ENCODE results near the gene EEIG2.

EEIG2 gene

DNA sequence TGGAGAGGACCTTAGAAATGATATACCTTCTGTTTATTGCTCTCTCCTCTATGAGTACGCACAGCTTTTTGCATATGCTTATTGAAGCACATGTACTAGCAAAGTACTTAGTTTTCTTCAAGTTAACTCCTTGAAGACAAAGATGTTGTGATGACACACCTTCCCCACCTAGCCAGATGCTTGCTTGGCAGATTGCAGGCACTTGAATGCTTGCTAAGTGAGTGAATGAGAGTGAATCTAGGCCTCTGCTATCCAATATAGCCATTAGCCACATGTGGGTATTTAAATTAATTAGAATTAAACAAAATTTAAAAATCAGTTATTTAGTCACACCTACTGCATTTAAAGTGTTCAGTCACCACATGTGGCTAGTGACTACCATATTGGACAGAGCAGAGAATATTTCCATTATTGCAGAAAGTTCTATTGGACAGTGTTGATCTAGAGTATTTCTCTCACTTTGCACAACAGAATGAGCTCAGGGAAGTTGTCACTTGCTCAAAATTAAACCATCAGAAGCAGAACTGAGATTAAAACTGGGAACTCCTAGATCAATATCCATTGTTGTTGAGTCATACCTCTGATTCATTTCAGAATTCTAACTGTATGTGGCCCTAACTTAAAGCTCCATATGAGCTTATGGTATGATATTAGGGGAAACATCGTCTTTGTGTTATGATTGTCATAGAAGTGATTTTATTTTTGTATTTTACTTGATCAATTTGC is 8.6 kb upstream of the EEIG2 start:
- DNase-seq, result no peak

DNA sequence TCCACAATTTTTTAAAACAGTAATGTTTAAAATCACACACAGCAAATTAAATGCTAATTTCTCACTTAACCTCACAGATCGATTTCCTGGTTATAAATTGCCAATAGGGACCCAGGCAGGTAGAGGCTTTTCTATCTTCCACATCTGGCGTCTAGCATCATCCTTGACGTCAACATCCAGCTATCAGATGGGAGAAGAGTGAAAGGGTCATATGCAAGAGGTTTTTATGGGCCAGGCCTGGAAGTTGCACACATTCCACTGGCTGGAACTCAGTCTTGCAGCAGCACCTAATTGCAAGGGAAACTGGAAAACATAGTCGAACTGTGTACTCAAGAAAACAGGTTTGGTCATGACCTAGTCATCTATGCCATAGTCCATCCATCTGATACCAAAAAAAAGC is 6.0 kb upstream of the EEIG2 start:
- peak; percentile 5 for DNase-seq

GRCh38 chr1:108554682-108555427 is 5.0 kb upstream of the EEIG2 start:
- no peak for DNase-seq

DNA sequence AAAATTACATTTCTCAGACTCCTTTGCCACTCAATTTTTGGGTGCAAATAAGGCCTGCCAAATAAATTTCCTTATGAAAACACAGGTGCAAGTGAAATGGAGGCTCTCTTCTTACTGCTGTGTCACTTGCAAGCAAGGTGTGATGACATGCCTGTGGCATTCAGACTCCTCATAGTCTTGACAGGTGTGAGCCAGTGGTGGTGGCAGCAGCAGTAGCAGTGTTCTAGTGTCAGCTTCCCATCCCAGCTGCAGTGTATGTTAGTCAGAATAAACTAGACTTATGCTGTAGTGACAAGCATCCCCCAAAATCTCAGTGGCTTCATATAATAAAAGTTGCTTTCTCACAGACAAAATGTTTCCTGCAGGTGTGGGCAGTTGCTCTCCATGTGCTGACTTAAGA is 3.8 kb upstream of the EEIG2 start:
- no peak for DNase-seq

DNA sequence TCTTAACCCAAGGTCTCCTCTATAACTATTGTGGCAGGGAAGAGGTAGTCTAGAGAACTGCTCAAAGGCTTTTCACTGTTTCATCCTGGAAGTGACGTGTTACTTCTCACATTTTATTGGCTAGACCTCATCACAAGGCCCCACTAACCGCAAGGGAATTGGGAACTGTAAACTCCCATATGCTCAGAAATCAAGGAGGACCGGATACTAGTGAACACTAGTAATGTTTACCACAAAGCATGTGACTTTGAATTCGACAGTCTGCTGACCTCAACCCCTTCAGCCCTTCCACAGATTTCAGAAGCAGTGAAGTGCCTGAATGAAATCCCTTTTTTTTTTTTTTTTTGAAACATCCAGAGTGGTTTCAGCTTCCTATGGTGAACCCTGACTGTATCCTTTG is 3.4 kb upstream of the EEIG2 start:
- DNase-seq, result no peak

- DNase-seq, result no peak
These were observed 2.6 kb upstream of the EEIG2 start for GRCh38 chr1:108557296-108557695.

DNA sequence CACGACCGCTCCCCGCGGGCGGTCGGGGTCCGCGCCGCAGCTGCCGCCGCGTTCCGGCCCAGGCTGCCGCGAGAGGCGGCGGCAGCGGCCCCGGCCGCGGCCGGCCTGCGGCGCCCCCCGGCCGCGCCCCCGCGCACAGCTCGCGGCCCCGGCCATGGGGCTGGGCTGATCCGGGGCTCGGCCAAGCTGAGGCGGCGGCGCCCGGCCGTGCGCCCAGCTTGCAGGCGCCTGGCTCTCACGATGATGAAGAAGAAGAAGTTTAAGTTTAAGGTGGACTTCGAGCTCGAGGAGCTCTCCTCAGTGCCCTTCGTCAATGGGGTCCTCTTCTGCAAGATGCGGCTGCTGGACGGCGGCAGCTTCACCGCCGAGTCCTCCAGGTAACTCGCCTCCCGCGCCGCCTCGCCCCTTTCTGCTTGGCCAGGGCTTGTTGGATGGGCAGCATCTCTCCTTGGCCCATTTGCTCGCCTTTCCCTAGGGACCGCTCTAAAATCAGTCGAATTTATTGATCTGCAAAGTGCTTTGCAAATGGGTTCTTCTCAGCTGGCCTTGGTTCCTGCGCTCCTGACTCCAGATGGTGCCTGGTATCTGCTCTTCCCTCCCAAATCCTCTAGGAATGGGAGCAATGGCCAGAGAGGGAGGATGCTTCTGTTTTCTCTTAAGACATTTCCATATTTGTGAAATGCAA is 431 bp downstream of the EEIG2 start:
- peak; percentile 31 for DNase-seq

DNA sequence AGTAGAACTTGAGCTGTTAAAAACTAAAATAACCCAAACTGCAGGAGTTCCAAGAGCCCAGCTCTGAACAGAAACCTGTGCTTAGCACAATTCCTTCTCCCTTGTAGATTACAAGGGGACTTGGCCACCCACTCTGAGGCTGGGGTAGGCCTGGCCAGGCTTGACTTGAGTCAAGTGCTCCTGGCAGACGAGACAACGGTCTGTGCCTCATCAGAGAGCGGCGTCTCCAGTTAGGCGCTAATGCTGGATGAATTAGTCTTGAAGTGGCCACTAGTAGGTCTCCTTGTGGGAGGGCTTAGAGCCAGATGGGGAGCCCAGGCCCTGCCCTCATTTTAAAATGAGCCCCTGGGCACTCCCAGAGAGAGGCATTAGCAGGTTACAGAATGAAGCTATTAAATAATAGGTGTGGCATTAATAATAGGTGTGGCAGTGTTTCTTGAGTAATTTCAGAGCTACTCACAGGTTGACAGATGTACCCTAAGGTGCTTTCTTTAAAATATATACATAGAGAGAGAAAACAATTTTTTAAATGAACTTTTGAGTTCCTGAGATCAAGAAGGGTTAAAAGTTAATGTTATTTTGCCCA is 1.1 kb downstream of the EEIG2 start:
- DNase-seq, result peak; percentile 76

GRCh38 chr1:108561689-108562326 is 1.9 kb downstream of the EEIG2 start:
- peak; percentile 33 for DNase-seq

- DNase-seq, result no peak
These were observed 3.9 kb downstream of the EEIG2 start for GRCh38 chr1:108563808-108564207.

DNA sequence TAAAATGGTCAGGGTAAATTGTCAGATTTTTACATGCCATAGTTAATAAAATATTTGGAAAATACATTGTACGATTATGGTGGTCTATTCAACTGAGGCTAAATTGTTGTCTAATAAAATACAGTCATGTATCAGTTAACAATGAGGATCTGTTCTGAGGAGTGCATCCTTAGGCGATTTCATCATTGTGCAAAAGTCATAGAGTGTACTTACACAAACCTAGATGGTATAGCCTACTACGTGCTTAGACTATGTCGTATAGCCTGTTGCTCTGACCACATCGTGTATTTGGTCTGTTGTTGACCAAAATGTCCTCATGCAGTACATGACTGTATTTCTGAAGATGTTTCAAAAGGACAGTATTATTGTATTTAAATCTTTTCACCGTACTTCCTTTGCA is 5.2 kb downstream of the EEIG2 start:
- no peak for DNase-seq

- no peak for DNase-seq
These were observed 5.6 kb downstream of the EEIG2 start for GRCh38 chr1:108565512-108565911.

DNA sequence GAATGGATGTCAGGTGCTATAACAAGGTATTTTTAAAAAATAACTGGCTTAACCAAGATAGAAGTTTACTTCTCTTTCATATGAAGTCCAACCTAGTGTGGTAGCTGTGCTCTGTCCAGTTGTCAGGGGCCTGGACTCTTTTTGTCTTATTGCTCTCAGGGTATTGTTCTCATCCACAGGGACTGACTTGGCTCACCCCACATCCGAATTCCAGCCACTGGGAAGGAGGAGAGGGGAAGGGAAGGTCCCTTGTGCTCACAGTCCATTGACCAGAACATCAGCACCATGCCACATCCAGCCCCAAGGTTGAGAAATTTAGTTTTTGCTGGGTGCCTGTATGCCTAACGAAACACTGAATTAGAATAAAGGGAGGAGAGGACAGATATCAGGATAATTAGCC is 8.7 kb downstream of the EEIG2 start:
- no peak for DNase-seq

DNA sequence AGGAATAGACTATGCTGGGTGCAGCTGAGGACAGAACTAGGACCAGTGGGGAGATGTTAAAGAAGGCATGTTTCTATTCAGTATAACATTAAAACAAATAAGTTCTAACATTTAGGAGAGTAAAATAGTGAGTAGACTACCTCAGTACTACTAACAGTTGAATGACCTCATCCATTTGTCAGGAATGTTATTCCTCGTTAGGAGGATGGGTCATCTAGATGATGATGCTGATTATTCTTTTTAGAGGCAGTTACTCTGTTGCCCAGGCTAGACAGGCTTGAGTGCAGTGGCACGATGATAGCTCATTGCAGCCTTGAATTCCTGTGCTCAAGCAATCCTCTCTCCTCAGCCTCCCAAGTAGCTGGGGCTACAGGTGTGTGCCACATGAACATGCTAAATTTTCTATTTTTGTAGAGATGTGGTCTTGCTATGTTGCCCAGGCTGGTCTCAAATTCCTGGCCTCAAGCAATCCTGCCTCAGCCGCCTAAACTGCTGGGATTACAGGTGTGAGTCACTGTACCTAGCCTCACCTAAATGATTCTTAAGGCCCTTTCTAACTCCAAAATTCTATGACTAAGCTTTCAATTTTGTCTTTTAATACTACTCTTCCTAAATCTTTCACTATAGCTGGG is 9.3 kb downstream of the EEIG2 start:
- DNase-seq, result peak; percentile 47

DNA sequence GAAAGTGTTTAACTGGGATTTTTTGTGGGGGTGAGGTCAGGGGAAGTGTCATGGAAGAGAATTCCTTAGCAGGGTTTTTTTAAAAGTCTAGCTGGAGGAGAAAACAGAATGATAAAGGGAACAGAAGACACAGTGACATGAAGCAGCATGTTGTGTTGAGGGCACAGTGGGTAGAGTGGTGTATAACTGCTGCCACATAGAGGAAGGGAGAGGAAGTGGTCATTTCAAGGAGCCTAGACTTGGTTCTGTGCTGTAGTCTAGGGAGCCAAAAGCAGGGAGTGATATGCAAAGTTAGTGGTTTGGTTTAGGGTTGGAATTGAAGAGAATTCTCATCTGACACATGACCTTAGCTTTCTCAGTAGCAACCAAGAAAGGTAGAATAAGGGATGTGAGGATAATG is 10.2 kb downstream of the EEIG2 start:
- peak; percentile 38 for DNase-seq

DNA sequence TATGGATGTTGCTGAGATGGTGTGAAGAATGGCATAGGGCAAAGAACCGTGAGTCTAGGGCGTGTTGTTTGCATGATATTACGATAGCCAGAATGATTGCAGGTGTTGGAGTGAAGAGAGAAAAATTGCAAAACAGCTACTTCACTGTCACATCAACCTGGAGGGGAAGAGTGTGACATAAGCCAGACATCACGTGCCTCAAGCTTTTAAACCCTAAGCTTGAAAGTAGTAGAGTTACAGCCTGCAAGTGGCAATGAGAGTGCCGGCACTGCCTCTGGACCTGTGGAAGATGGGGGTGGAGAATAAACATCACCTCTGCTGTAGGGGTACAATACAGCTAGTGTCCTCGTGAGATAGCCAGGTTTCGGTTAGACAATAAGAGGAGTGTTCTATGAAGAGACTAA is 11.1 kb downstream of the EEIG2 start:
- no peak for DNase-seq

- DNase-seq, result no peak
These were observed 12.3 kb downstream of the EEIG2 start for GRCh38 chr1:108572182-108572581.

DNA sequence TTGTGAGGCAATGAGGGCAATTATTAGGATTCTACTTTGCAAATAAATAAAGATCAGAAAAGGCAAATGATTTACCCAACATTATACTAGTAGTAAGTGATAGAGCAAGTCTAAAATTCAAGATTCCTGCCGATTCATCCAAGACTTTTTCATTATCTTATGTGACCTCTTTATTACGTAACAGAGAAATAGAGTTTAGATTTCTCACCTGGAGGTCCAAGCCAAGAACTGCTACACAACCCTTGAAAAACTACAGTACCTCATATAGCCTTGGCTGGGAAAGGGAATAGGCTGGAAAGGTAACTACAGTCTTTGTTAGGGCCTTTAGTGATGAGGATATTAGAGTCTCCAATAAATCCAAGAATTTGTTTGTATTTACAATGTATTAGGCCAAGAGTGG is 13.3 kb downstream of the EEIG2 start:
- DNase-seq, result no peak

DNA sequence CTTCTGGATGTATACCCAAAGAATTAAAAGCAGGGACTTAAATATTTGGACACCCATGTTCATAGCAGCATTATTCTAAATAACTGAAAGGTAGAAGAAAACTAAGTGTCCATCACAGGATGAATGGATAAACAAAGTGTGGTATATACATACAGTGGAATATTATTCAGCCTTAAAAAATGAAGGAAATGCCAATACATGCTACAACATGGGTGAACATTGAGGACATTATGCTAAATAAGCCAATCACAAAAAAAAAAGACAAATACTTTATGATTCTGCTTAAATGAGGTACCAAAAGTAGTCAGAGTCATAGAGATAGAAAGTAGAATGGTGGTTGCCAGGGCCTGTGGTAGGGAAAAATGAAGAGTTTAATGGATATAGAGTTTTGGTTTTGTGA is 14.1 kb downstream of the EEIG2 start:
- DNase-seq, result no peak

GRCh38 chr1:108575375-108575774 is 15.5 kb downstream of the EEIG2 start:
- DNase-seq, result no peak

DNA sequence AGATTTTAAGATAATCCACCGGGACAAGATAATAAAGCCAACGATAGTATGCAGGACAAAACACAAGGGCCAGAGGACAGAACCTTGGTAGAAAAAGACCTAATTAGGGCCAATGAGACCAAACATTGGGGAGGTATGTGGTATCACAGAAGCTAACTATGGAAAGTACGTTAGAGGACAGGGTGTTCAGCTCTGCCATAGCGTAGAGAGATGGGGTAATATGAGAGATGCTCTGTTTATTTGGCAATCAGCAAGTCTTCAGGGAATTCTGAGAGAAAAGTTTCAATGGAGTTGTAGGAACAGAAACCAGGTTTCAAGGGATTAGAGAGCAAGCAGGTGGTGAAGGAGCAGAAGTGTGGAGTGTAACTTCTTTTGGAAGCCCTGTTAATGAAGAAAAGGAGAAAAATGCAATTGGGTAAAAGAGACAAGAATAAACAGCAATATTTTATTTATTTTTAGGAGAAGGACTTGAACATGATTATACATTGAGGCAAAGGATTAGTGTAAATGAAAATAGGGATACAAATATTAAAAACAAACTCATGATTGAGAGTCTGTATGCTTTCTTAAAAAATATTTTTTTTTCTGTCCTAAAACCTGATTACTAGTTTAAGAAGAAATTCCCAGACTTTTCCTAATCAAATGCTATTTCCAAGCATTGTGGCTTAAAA is 24.0 kb downstream of the EEIG2 start:
- DNase-seq, result no peak

DNA sequence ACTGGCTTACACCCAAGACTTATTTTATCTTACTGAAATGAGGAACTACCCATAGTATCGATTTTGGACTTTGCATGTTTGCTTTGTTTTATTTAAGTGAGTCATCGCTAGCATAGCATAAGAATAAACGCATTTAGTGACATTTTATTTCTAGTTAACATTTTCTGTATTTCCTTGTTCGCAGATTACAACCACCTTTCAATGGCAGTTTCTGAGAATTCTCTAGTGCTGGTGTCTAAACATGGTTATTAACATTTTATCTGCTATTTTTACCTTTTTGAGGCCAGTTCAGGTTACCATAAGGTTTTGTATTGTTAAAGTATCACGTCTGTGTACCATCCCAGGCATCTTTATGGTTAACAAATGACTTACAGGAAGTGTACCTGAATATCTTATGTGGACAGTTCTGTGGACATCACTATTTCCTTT is 24.5 kb downstream of the EEIG2 start:
- DNase-seq, result no peak

Measured in EL (cell line).